ENCODE results near the gene THSD7B.

The THSD7B gene

DNA sequence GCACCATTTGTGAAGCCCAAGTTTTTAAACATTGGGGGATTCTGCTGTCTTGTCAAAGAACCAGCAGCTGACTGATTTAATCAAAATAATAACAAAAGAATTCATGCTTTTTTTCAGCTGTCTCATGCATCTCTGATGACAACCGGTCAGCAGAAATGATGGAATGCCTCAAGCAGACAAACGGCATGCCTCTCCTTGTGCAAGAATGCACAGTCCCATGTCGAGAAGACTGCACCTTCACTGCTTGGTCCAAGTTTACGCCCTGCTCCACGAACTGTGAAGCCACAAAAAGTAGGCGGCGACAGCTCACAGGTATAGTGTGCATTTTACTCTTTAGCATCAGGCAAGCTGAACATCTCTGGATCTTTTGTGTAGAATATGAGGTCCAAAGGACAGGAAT, 640.2 kb downstream of the THSD7B start:
- no peak for DNase-seq

DNA sequence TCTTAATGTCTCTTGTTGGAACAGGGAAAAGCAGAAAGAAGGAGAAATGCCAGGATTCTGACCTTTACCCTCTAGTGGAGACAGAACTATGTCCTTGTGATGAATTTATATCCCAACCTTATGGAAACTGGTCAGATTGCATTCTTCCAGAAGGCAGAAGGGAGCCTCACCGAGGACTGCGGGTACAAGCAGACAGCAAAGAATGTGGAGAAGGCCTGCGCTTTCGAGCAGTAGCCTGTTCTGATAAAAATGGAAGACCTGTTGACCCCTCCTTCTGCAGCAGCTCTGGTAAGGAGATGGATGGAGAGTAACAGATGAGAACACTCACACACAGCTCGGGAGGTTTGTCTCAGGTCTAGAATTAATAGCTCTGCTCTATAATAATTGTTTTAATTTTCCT, 646.2 kb downstream of the THSD7B start:
- DNase-seq: no peak

DNA sequence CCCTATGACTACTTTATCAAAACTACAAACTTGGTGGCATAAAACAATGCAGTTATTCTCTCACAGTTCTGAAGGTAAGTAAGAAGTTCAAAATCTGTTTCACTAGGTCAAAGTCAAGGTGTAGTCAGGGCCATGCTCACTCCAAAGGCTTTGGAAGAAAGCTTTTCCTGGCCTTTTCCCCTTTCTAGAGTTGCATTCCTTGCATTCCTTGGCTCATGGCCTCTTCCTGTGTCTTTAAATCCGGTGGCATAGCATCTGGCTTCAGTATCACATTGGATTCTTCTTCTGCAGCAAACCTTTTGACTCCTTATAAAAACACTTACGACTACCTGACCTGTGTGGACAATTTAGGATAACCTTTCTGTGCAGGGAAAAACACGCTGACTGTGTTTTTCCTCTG, 655.4 kb downstream of the THSD7B start:
- no peak for DNase-seq

DNA sequence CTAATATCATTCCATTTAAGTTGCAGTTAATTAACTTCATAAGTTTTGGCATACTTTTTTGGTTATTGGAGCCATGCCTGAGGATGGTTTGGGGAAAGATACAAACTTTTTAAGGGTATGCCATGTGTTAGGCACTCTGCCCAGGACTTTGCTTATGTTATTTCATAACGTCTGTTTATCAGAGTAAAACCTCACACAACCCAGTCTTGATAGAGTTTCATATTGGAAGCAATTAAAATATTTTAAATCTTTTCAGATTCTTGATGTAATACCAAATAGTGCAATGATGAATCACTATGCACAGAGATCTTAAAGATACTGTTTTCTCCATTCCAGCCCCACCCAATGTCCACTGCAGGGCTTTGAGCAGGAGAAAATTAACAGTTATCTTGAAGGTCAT, 669.8 kb downstream of the THSD7B start:
- no peak for DNase-seq

DNA sequence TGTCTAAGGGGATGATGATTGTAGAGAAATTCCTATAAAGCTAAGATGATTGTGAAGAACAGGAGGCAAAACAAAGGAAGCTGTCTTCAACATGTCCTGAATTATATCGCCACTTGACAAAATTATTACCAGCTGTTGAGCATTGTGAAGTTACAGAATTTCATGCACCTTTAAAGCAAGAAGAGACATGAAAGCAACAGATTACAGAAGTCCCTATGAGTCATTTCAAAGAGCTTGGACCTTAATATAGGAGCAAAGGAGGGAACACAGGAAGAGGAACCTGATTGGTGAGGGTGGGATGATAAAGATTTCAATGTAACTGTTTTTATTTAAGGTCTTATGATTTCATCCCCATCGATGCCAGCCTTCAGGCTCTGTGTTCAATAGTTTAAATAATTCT, 672.0 kb downstream of the THSD7B start:
- no peak for DNase-seq

DNA sequence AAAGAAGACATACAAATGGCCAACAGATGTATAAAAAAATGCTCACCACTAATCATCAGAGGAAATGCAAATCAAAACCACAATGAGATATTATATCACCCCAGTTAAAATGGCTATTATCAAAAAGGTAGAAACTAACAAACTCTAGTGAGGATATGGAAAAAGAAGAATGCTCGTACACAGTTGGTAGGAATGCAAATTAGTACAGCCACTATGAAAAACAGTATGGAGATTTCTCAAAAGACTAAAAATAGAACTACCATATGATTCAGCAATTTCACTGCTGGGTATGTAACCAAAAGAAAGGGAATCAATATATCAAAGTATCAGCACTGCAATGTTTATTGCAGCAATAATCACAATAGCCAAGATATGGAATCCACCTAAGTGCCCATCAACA, 679.6 kb downstream of the THSD7B start:
- DNase-seq: no peak

DNA sequence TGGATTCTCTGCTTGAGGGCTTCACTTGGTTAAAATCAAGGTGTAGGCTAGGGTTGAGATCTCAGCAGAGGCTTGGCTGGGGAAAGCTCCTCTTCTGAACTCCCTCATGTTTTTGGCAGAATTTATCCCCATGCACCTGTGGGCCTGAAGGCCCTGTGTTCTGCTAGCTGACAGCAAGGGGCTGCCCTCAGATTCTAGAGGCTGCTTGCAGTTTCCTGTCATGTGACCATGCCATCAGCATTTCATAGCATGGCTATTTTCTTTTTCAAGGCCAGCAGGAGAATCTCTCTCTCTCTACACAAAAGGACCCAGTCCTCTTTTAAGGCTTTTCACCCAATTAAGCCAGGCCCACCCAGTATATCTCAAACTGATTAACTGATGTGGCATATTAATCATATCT, 684.1 kb downstream of the THSD7B start:
- no peak for DNase-seq

DNA sequence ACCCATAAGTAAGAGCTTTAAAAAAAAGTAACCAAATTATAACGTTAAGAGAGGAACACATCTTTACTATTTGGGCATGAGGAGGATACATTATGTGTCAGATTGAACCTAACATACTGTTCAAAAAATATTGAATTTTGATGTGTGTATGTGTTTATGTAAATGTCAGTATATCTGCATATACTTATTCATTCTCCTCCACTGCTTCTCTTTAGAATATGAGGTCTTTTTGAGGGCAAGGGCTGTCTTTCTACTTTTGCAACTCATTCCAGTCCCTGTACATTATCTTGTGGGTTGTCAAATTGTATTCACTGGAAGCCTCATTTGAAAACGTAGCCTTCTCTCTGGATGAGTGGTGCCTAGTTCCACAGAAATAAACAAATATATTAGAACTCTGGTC, 689.5 kb downstream of the THSD7B start:
- no peak for DNase-seq

DNA sequence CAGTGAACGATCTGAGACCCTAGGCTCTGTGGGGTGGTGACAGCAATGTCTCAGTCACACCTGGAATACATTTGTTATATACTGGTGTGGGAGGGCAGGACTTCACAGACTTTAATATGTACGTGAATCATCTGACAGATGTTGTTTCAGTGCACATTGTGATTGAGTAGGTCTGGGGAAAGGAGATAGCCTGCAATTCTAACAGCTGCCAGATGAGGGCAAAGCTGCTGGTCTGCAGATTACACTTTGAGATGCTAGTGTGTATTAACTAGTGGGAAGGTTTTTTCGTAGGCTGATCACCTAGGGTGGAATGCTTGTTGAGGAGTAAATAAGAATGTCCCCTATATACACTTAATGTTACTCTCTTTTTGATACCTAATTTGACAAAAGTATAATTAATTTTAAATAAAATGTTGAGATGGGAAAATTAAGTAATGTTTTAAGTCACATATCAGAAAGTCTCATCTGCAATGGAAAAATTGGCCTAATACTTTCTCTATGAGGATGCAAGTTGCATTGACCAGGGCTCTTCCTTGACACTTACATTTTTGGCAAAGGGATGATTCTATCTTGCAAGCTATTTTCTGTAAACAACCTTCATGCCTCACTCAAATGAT, 702.0 kb downstream of the THSD7B start:
- DNase-seq: no peak

DNA sequence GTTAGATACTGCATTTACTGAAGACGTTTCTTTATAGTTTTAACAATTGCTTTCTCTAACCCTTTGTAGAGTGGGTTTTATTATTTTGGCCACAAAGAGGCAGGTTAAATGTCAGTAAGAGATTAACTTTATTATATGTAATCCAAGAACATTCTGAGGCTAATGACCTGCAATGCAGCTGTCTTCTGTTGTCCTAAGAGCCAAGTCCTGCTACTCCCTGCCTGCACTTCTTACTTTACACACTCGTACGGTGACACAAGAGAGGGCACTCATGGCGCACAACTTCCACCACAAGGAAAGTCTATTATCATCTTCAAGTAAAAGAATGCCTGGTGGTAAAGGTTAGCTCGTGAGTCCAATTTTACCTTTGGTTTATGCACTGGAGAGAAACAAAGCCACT, 727.9 kb downstream of the THSD7B start:
- no peak for DNase-seq

DNA sequence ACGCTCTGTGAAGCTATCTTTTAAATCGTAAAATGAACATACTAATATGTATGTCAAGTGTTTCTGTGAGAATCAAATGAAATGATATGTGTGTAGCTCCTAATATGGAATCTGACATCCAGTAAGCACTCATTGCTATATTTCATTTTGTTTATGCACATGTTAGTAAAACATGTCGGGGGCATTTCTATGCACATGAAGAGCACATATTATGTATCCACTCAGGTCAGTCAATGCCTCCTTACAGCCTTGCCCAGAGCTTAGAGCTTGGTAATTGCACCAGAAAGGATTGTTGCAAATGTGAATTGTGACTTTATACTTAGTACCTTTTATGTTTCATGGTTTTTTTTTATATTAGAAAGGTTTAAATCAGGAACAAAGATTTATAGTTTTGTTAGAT, 735.3 kb downstream of the THSD7B start:
- DNase-seq: no peak

DNA sequence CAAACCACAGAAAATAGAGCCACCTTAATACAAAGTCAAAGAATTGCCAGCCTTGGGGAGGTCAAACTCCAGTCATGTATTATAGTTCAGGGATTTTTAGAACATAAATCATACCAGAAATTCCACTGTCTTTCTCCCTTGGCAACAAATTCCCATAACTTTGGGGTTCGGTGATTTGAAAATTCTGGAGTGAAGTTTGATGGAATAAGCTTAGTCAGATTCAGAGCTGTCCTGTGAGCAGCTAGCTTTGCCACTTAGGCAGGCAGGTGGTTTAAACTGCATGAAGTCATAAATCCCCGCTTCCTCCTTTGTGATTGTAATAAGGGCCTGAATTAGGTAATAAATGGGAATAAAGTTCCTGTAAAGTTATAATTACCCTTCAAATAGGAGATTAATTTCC, 741.9 kb downstream of the THSD7B start:
- no peak for DNase-seq

DNA sequence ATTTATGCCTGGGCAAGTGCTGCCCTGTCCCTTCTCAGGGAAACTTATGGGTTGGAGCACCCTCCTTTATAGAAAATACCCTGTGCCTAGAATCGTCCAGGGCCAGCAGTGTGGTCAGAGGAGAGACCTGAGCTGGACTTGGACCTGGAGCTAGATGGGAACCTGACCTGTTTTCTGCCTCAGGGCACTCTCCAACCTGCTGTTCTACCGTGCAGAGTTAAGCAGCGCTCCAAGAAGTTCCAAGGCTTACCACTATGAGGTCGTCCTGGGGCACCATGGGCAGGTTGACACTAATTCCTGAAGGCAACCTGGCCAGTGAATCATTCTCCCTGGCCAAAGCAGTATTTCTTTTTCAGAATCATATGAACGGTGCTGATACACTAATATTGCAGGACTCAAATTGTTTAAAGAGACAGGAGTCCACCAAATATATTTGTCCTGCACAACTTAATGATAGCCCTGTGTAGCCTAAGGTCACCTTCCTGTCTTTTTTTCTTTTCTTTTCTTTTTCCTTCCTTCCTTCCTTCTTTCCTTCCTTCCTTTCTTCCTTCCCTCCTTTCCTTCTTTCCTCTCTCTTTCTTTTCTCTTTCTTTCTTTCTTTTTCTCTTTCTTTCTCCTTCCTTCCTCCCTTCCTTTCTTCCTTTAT, 743.5 kb downstream of the THSD7B start:
- DNase-seq: no peak

DNA sequence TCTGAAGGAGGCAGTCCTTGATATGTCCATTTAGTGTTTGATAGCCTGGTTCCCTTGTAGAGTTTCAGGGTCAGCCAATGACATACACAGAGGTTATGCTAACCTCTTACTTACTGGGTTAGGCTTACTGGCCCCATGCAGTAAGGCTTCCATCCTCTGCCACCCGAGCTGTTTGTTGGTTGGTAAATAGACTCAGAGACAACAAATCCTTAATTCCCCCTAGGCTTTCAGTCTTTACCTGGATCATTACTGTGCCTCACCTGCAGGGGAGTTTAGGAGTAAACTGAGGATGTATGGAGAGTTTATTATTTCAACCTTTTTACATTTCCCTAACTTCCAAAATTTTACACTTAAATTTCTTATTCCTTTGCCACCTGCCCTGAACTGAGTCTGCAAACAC, 746.2 kb downstream of the THSD7B start:
- no peak for DNase-seq

DNA sequence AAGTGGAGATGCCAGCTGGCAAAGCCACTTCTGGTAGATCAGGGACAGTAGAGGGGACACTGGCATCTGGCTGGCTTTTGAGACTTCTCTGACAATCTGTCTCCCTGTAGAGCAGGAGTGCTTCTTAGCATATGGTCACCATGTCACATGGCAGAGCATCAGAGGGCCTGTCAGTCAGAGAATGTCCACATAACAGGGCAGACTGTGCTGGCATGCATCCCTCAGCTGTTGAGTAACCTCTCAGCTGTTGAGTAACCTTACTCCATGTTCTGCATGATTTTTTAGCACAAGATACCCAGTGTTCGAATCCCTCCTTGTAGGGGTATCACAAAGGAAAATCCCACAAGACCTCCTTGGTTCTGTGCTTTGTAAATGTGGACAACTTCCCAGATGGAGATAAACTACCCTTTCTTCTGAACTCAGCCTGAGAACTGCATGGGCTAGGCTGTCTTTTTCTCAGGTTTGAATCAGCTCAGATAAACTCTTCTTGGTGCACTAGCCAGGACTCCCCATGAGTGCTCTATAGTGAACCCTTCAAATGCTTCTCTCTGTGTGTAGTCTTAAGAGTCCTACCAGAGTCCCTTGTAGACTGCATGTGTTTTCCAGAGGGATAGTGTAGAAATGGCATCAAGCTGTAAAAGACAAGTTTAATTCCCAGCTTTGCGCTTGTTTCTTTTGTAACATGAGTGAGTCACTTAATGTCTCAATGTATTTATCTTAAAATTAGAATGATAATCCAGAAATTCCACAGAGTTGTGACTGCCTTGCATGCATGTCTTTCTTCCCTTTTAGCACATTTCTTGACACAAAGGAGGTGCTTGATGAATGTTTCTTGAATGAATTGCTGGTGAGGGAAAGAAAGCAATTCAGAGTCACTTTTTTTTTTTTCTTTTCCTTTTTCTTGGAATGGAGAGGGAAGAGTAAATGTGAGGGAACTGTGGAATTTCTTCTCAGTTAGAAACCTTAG, 756.6 kb downstream of the THSD7B start:
- DNase-seq: no peak

DNA sequence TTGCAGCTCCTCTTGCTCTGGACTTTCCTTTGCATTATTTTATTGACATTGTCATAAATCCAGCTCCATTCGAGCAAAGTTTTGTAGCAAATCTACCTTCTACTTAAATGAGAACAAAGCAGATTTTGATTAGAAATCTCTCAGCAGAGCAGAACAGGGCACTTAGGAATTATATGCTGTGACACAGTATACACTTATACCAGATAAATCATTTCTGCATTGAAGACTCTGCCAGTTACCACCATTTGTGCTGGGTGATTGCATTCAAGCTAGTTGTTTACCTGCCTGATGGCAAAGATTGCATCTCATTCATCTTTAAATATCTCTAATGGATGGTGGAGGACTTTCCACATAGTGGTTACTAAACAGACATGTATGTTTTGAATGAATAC, 757.3 kb downstream of the THSD7B start:
- DNase-seq: no peak

DNA sequence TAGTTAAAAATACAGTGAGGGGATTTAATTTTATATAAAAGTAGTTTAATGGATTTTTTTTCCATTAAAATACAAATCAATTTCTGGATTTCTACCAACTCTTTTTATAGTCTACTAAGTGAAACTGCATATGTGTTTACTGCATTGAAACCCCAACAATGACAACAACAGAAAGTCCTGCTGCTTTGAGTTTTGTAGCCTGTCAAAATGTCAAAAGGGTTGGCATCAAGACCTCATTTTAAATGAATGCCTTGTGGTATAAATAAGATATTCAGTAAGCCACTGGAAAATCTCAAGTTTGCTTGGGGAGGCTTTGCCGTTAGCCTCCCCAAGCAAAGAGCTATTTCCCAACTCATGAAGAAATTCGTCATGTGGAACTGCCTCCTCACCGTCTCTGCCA, 758.6 kb downstream of the THSD7B start:
- DNase-seq: no peak

DNA sequence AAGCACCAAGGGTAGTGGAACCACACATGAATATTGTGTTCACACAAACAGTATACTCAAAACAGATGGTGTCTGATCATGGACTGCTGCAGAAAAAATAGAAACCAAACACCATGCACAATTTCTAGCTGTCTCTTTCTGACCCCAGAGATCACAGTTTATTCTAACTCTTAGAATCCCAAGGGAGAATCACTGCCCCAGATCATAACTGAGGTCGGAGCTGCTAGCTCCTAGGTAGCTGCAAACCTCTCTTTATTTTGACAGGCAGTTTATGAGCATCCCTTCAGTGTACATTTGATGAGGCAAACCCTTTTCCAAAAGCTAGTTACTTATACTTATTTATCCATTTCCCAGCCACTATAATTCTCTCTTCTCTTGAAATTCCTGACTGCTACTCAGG, 759.8 kb downstream of the THSD7B start:
- no peak for DNase-seq

DNA sequence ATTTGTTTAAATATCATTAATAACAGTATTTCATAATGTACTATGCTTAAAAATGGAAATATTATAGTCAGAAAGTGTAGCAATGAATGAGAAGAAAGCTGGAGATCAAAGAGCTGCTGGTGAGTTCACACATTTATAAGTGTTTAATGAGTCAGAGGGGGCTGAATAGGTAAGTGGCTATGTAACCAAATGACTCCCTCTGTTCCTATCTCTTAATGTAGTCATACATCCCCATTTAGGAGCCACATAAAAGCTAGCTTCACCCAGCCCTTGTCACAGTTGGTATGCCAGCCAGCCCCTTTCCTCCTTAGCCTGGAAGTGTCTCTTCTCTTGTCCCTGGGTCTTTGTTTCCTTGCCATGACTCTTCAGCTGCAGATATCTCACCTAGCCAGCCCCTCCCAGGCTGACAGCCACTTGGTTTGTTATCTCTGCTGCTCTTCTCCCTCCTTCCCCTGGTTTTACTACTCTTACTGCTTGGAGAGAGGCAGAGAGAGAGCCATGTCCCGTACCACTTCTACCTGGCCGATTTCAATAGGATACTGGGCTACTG, 760.4 kb downstream of the THSD7B start:
- no peak for DNase-seq

DNA sequence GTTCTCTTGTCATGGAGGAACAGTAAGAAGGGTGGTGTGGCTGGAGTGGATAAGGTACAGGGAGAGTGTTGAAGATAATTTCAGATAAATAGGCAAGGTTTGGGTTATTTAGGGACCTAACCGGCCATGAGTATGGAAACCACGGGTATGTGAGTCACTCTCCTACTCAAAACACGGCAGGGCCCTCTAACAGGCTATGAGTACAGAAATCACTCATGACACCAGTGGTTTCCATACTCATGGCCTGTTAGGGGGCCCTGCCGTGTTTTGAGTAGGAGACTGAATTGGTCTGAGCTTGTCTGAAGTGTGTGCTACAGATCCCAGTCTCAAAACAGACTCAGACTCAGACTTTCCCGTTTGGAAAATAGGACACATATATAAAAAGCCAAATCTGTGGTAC, 770.6 kb downstream of the THSD7B start:
- DNase-seq: no peak

DNA sequence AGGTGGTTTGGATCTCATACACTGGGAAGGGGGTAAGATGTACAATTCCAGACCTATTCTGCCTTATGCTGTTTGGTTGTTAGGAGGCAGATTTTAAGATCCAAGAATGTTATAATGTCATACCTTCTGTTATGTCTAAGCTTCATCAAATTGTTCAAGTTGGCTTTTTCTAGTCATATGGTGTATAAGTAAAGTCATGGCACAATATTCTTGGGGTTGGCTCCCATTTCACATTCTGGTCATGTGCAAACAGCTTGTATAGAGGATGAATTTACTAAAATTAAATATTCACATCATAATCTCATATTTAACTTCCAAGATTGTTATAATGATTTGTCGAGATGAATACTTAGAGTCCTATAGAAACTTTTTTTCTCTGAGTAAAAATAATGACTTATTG, 774.0 kb downstream of the THSD7B start:
- no peak for DNase-seq

DNA sequence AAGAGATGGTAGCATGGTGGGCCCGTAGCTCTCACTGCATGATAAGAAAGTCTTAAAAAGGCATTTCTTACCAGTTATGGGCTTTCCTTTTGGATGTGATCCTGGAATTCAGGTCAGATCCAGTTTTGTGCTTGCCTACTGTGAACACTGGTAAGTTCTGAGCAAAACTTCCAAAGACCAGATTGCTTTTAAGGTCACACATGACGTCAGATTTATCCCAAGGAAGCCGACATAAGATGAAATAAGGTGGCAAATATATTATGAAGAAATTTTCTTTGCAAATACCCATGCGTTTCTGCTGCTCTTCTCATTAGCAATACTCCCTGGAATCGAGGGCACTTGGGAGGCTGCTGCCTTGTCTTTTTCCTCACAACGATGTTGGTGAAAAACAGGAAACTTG, 782.5 kb downstream of the THSD7B start:
- no peak for DNase-seq

DNA sequence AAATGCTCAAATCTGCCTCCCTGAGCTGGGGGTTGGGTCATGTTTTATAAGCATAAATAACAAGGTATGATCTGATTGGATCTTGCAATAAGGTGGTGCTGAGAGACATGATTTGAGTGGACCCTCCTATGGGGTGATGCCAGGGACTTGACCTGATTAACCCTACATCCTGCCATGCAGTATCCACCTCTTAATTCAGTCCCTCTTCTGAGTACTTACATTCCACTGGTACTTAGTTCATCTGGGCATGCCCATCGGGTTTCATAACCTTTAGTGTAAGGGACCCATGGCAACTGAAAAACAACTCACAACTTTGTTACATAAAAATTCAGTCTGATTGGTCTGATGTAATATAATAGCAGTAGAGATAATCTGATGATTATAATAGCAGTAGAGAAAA, 801.0 kb downstream of the THSD7B start:
- DNase-seq: no peak

DNA sequence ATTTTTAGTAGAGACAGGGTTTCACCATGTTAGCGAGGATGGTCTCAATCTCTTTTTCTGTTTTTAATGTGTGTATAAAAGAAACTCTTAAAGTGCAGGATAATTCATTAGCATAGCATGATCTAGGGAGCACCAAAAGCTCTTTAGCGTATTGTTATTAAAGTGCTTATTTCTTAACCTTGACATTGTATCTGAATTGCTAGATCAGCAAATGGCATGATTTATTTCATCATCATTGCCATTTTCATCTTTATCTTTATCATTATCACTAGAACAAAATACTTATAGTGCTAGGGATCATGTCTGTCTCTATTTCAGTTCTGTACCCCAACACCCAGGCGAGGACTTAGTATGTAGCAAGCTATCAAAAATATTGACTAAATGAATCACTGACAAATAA, 805.1 kb downstream of the THSD7B start:
- DNase-seq: no peak

All from activated CD8-positive, alpha-beta memory T cell treated with anti-CD3 and anti-CD28 coated beads, Interleukin-2, amount 50 U/mL, for 4 hours (primary cell).